Measurements from ENCODE around the gene SLC44A5.
"Not testable (repeated sequence)": the region's sequence is repeated elsewhere in the genome, so short reads cannot be mapped to it uniquely, and the experiment has no call there.

DNA sequence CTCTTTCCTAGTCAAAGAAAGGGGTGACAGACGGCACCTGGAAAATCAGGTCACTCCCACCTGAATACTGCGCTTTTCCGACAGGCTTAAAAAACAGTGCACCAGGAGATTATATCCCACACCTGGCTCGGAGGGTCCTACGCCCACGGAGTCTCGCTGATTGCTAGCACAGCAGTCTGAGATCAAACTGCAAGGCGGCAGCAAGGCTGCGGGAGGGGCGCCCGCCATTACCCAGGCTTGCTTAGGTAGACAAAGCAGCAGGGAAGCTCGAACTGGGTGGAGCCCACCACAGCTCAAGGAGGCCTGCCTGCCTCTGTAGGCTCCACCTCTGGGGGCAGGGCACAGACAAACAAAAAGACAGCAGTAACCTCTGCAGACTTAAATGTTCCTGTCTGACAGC, 134.4 kb downstream of the SLC44A5 start:
- TF ChIP-seq, protein P1, sequence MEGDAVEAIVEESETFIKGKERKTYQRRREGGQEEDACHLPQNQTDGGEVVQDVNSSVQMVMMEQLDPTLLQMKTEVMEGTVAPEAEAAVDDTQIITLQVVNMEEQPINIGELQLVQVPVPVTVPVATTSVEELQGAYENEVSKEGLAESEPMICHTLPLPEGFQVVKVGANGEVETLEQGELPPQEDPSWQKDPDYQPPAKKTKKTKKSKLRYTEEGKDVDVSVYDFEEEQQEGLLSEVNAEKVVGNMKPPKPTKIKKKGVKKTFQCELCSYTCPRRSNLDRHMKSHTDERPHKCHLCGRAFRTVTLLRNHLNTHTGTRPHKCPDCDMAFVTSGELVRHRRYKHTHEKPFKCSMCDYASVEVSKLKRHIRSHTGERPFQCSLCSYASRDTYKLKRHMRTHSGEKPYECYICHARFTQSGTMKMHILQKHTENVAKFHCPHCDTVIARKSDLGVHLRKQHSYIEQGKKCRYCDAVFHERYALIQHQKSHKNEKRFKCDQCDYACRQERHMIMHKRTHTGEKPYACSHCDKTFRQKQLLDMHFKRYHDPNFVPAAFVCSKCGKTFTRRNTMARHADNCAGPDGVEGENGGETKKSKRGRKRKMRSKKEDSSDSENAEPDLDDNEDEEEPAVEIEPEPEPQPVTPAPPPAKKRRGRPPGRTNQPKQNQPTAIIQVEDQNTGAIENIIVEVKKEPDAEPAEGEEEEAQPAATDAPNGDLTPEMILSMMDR (conservative IDR thresholded peaks at IDR 0.05; ENCODE audit: low read length) = not testable (repeated sequence)
- not testable (repeated sequence) for TF ChIP-seq EZH2phosphoT487 (IDR thresholded peaks at IDR 0.05; ENCODE audit: borderline replicate concordance)
